SK-N-MC (cell line): ENCODE results near the gene GRM5.

Experiments
- EZH2 ChIP-seq: fragments of 200-600 bp; sonication (generic); IDR thresholded peaks from one replicate; pipeline ENCODE4 v1.6.1; 2017; ENCODE audit warnings: antibody characterized with exemption
- FOXP2 ChIP-seq: optimal IDR thresholded peaks from 2 replicates; pipeline ENCODE3; 2011; ENCODE audit warnings: mild to moderate bottlenecking, moderate library complexity; ENCODE audit not compliant: insufficient read depth; ENCODE audit errors: extremely low read length, control extremely low read depth
- POLR2AphosphoS5 ChIP-seq: IDR thresholded peaks from 2 replicates; pipeline ENCODE4 v1.6.1; 2012; ENCODE audit warnings: mild to moderate bottlenecking, low read depth, low read length, borderline replicate concordance

DNA sequence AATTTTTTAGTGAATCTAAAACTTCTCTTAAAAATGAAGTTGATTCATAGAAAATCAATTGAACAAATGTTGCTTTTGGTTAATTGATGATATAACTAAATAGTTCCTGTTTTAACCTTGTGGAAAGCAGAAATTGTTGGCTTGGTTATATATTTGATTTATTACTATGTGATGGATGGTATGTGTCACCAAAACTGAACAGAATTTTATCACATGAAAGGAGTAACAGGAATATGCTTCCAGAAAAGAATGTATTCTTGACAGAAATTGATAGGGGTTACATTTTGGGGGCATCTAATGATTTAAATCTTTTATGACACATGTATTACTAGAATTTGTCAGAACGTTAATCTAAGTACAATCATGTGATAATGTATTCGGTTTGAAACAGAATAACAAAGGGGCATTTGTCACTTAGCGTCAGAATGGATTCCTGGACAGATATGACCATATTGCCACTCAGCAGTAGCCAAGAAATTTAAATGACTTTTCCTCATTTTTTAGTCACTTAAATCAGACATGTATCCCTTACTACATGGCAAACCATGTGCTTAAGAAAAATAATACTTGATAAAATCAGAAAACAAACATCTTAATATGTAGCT is 295.2 kb downstream of the GRM5 start:
- TF ChIP-seq POLR2AphosphoS5 (no peak), EZH2 (no peak), FOXP2 (no peak)
